ENCODE results near the gene KLK13.

KLK13 gene

GRCh38 chr19:51079481-51080110 lies 14.7 kb upstream of the KLK13 start:
- Histone ChIP-seq H3K9ac (ENCODE audit: low read depth, low read length) (no peak overlapping the region), H3K79me2 (ENCODE audit: insufficient read depth, low read length) (no peaks in the 10 kb centered on the region), H2AFZ (ENCODE audit: low read depth, low read length) (no peak overlapping the region), H3K27ac (ENCODE audit: low read length) (no peak overlapping the region), H4K20me1 (ENCODE audit: insufficient read depth, low read length) (no peaks in the 10 kb centered on the region), H3K36me3 (ENCODE audit: insufficient read depth, low read length) (no peaks in the 10 kb centered on the region), H3K4me3 (ENCODE audit: low read depth in 1 of 2, low read length in 2 of 2) (no peak overlapping the region), H3K4me1 (ENCODE audit: insufficient read depth, low read length) (no peaks in the 10 kb centered on the region), H3K27me3 (ENCODE audit: insufficient read depth, low read length, poor library complexity) (no peaks in the 10 kb centered on the region), H3K9me3 (ENCODE audit: insufficient read depth, low read length, severe bottlenecking) (no peaks in the 10 kb centered on the region), H3K4me2 (ENCODE audit: insufficient read depth, low read length) (no peak overlapping the region)
- ATAC-seq (ENCODE audit: insufficient read depth, low read depth) (no peak), DNase-seq (no peak)
- no peak for TF ChIP-seq CTCF (IDR thresholded peaks at IDR 0.05; ENCODE audit: borderline replicate concordance, extremely low read depth, low read length, poor library complexity, severe bottlenecking)
- TF ChIP-seq EZH2 (IDR thresholded peaks at IDR 0.05; ENCODE audit: borderline replicate concordance, low read depth, low read length, severe bottlenecking) = no peak

DNA sequence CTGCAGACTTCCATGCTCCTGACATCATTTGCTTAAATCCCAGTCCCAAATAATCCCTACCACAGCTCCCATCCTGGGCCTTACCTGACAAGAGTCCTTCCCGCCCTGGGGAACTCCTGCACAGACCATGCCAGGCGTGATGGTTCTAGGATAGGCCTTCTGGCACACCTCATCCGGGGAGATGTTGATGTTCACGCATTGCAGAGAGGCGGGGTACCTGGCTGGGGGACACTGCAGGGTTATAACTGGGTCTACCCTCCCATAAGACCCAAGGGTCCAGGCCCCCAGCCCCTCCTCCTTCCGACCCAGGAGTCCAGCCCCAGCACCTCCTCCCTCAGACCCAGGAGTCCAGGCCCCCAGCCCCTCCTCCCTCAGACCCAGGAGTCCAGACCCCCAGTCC lies 13.8 kb upstream of the KLK13 start:
- H3K36me3 ChIP-seq (ENCODE audit: insufficient read depth, low read length) = no peaks in the 10 kb centered on the region
- no peak overlapping the region for H2AFZ ChIP-seq (ENCODE audit: low read depth, low read length)
- H3K9me3 ChIP-seq (ENCODE audit: insufficient read depth, low read length, severe bottlenecking) = no peaks in the 10 kb centered on the region
- DNase-seq = no peak
- no peak overlapping the region for H3K27ac ChIP-seq (ENCODE audit: low read length)
- H3K27me3 ChIP-seq (ENCODE audit: insufficient read depth, low read length, poor library complexity) = no peaks in the 10 kb centered on the region
- TF ChIP-seq CTCF (IDR thresholded peaks at IDR 0.05; ENCODE audit: borderline replicate concordance, extremely low read depth, low read length, poor library complexity, severe bottlenecking) (no peak), EZH2 (IDR thresholded peaks at IDR 0.05; ENCODE audit: borderline replicate concordance, low read depth, low read length, severe bottlenecking) (no peak)
- no peaks in the 10 kb centered on the region for H4K20me1 ChIP-seq (ENCODE audit: insufficient read depth, low read length)
- H3K4me2 ChIP-seq (ENCODE audit: insufficient read depth, low read length) = no peak overlapping the region
- H3K4me1 ChIP-seq (ENCODE audit: insufficient read depth, low read length) = no peaks in the 10 kb centered on the region
- no peaks in the 10 kb centered on the region for H3K79me2 ChIP-seq (ENCODE audit: insufficient read depth, low read length)
- no peak overlapping the region for H3K4me3 ChIP-seq (ENCODE audit: low read depth in 1 of 2, low read length in 2 of 2)
- ATAC-seq (ENCODE audit: insufficient read depth, low read depth) = no peak
- H3K9ac ChIP-seq (ENCODE audit: low read depth, low read length) = no peak overlapping the region

GRCh38 chr19:51078104-51078503 lies 13.2 kb upstream of the KLK13 start:
- no peak for TF ChIP-seq CTCF (IDR thresholded peaks at IDR 0.05; ENCODE audit: borderline replicate concordance, extremely low read depth, low read length, poor library complexity, severe bottlenecking)
- no peak for TF ChIP-seq EZH2 (IDR thresholded peaks at IDR 0.05; ENCODE audit: borderline replicate concordance, low read depth, low read length, severe bottlenecking)
- Histone ChIP-seq H3K9me3 (ENCODE audit: insufficient read depth, low read length, severe bottlenecking) (peaks cover 2% of the 10 kb centered on the region), H3K79me2 (ENCODE audit: insufficient read depth, low read length) (no peaks in the 10 kb centered on the region), H3K27me3 (ENCODE audit: insufficient read depth, low read length, poor library complexity) (no peaks in the 10 kb centered on the region), H3K36me3 (ENCODE audit: insufficient read depth, low read length) (no peaks in the 10 kb centered on the region), H3K4me1 (ENCODE audit: insufficient read depth, low read length) (no peaks in the 10 kb centered on the region), H2AFZ (ENCODE audit: low read depth, low read length) (no peak overlapping the region), H3K4me2 (ENCODE audit: insufficient read depth, low read length) (no peak overlapping the region), H4K20me1 (ENCODE audit: insufficient read depth, low read length) (no peaks in the 10 kb centered on the region), H3K4me3 (ENCODE audit: low read depth in 1 of 2, low read length in 2 of 2) (no peak overlapping the region), H3K9ac (ENCODE audit: low read depth, low read length) (no peak overlapping the region), H3K27ac (ENCODE audit: low read length) (no peak overlapping the region)
- DNase-seq (no peak), ATAC-seq (ENCODE audit: insufficient read depth, low read depth) (no peak)
